Hepatocyte (in vitro differentiated cells): Measurements from ENCODE around the gene CMSS1. TPM values are rescaled to one million over a fixed set of nuclear protein-coding genes. Genes with fewer than 3 reads are reported as not detected.

Experiments used
- DNase-seq: peaks from one replicate; pipeline ENCODE4 v3.0.0-alpha.2; 2016; ENCODE audit warnings: low spot score
- H2AFZ ChIP-seq: fragments of 200-600 bp; sonication (generic); 2 replicates; pipeline ENCODE4 v1.6.0; 2016; ENCODE audit warnings: antibody characterized with exemption, mild to moderate bottlenecking
- H3K27ac ChIP-seq: fragments of 200-600 bp; sonication (generic); 2 replicates; pipeline ENCODE4 v1.5.1; 2016; ENCODE audit warnings: mild to moderate bottlenecking
- H3K27me3 ChIP-seq: fragments of 200-600 bp; sonication (generic); 2 replicates; pipeline ENCODE4 v1.6.1; 2016
- H3K36me3 ChIP-seq: fragments of 200-600 bp; sonication (generic); replicated peaks from 2 replicates; pipeline ENCODE4 v1.5.1; 2016; ENCODE audit warnings: low read depth; ENCODE audit not compliant: insufficient read depth
- H3K4me1 ChIP-seq: fragments of 200-600 bp; sonication (generic); 2 replicates; pipeline ENCODE4 v1.5.1; 2016; ENCODE audit warnings: mild to moderate bottlenecking, moderate library complexity; ENCODE audit not compliant: insufficient read depth
- H3K4me2 ChIP-seq: fragments of 200-600 bp; sonication (generic); 2 replicates; pipeline ENCODE4 v1.6.0; 2016
- H3K4me3 ChIP-seq: fragments of 200-600 bp; sonication (generic); 2 replicates; pipeline ENCODE4 v1.5.1; 2016; ENCODE audit warnings: mild to moderate bottlenecking
- H3K79me2 ChIP-seq: fragments of 200-600 bp; sonication (generic); 2 replicates; pipeline ENCODE4 v1.6.0; 2017; ENCODE audit warnings: mild to moderate bottlenecking
- H3K9me2 ChIP-seq: fragments of 200-600 bp; sonication (generic); replicated peaks from 2 replicates; pipeline ENCODE4 v1.6.0; 2017; ENCODE audit warnings: mild to moderate bottlenecking; ENCODE audit not compliant: insufficient read depth
- H3K9me3 ChIP-seq: fragments of 200-600 bp; sonication (generic); 2 replicates; pipeline ENCODE4 v1.5.1; 2016; ENCODE audit warnings: low read depth, mild to moderate bottlenecking
- H4K20me1 ChIP-seq: fragments of 200-600 bp; sonication (generic); 2 replicates; pipeline ENCODE4 v1.6.0; 2016; ENCODE audit warnings: mild to moderate bottlenecking; ENCODE audit not compliant: insufficient read depth, poor library complexity, severe bottlenecking
- EZH2 ChIP-seq: fragments of 200-600 bp; sonication (generic); IDR thresholded peaks from 2 replicates; pipeline ENCODE4 v1.6.1; 2016; ENCODE audit warnings: antibody characterized with exemption, mild to moderate bottlenecking, borderline replicate concordance
- EZH2phosphoT487 ChIP-seq: fragments of 200-600 bp; sonication (generic); IDR thresholded peaks from one replicate; pipeline ENCODE4 v1.6.1; 2018; ENCODE audit warnings: antibody characterized with exemption, mild to moderate bottlenecking, low read depth, moderate library complexity; ENCODE audit not compliant: unreplicated experiment, severe bottlenecking
- WGBS: methylation state at CpG from one replicate; pipeline ENCODE4 v1.1.6; 2016; ENCODE audit warnings: low lambda C conversion rate; ENCODE audit errors: missing lambda C conversion rate; 5-methylcytosine and 5-hydroxymethylcytosine counted together
- polyA plus RNA-seq: library from polyadenylated mRNA; unstranded; fragments of >200 nt; fragmentation: Nextera tagmentation; extraction: Ambion mirVana; gene quantifications from 2 replicates; pipeline ENCODE4 v1.2.1, GENCODE V29; 2016
- total RNA-seq: library from RNA; depleted of rRNA; stranded (reverse); fragments of >200 nt; gene quantifications from 2 replicates; pipeline ENCODE4 v1.2.3, GENCODE V29; 2014
- TF ChIP-seq, protein P1 (sequence below): fragments of 200-600 bp; sonication (generic); IDR thresholded peaks from 2 replicates; pipeline ENCODE4 v1.5.1; 2016; ENCODE audit warnings: antibody characterized with exemption, mild to moderate bottlenecking; ENCODE audit not compliant: poor library complexity

Gene CMSS1
- total and polyA plus RNA-seq, 2 experiments from 2014 or later, result 11.8 to 17.0 TPM

DNA sequence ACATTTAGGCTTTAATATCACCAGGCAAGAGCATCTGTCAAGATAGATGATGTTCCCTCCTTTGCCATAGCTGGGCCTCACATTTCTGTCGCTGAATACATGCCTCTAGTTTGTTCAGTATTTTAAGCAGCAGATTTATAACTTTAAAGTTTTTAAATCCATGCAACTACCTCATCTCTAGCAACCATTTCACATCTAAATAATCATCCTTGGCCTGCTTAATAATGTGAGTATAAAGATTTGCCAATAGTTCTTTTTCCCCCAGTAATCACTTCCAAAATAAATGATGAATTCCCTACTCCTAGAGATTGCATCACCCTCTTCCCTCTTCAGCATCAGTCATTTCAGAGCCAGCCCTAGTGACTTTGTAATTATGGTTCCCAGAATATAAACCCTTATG lies 332.8 kb downstream of the CMSS1 start:
- Histone ChIP-seq H3K27ac (no peak overlapping the region), H2AFZ (no peak overlapping the region), H3K4me2 (no peak overlapping the region), H3K27me3 (no peaks in the 10 kb centered on the region), H4K20me1 (no peaks in the 10 kb centered on the region), H3K4me1 (no peaks in the 10 kb centered on the region), H3K9me2 (no peaks in the 10 kb centered on the region), H3K36me3 (no peaks in the 10 kb centered on the region), H3K79me2 (no peaks in the 10 kb centered on the region), H3K4me3 (no peak overlapping the region), H3K9me3 (peaks cover 2% of the 10 kb centered on the region)
- DNase-seq, result no peak
- TF ChIP-seq EZH2phosphoT487, result no peak
- no peak for TF ChIP-seq EZH2
- TF ChIP-seq, protein P1, sequence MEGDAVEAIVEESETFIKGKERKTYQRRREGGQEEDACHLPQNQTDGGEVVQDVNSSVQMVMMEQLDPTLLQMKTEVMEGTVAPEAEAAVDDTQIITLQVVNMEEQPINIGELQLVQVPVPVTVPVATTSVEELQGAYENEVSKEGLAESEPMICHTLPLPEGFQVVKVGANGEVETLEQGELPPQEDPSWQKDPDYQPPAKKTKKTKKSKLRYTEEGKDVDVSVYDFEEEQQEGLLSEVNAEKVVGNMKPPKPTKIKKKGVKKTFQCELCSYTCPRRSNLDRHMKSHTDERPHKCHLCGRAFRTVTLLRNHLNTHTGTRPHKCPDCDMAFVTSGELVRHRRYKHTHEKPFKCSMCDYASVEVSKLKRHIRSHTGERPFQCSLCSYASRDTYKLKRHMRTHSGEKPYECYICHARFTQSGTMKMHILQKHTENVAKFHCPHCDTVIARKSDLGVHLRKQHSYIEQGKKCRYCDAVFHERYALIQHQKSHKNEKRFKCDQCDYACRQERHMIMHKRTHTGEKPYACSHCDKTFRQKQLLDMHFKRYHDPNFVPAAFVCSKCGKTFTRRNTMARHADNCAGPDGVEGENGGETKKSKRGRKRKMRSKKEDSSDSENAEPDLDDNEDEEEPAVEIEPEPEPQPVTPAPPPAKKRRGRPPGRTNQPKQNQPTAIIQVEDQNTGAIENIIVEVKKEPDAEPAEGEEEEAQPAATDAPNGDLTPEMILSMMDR, result no peak
- 94% methylated on average over 1 of the region's 1 CpG for WGBS

DNA sequence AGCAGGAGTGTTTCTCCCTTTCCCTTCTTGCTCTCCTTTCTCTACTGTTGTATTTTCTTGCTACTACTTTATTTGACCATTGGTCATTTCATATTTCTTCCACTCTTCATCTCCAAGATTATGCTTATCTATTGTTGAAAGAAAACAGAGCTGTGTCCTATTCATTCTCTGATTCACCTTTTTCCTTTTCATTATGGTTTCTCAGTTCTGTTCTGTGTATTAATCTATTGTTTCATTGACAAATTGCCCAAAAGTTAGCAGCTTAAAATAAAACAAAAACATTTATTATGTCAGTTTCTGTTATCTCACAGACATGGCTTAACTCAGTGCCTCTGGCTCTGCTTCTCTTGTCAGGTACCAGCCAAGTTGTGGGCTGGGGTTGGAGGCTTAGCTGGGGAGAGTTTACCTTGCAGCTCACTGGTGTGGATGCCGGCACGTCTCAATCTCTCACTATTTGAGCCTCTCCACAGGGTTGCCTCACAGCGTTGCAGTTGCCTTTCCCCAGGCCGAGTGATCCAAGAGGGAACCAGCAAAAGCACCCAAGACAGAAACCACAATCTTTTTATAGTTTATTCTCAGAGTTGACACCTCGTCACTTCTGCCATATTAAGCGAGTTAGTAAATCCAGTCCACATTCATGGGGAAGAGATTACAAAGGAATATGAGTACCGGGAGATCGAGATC lies 333.5 kb downstream of the CMSS1 start:
- Histone ChIP-seq H3K4me3 (no peak overlapping the region), H3K27ac (no peak overlapping the region), H3K27me3 (no peaks in the 10 kb centered on the region), H3K36me3 (no peaks in the 10 kb centered on the region), H3K4me2 (no peak overlapping the region), H3K9me2 (no peaks in the 10 kb centered on the region), H4K20me1 (no peaks in the 10 kb centered on the region), H3K9me3 (peaks cover 6% of the 10 kb centered on the region), H2AFZ (no peak overlapping the region), H3K4me1 (no peaks in the 10 kb centered on the region), H3K79me2 (no peaks in the 10 kb centered on the region)
- 74% methylated on average over 8 of the region's 8 CpGs for WGBS
- TF ChIP-seq EZH2phosphoT487 (no peak), EZH2 (no peak)
- TF ChIP-seq, protein P1, result no peak
- no peak for DNase-seq

DNA sequence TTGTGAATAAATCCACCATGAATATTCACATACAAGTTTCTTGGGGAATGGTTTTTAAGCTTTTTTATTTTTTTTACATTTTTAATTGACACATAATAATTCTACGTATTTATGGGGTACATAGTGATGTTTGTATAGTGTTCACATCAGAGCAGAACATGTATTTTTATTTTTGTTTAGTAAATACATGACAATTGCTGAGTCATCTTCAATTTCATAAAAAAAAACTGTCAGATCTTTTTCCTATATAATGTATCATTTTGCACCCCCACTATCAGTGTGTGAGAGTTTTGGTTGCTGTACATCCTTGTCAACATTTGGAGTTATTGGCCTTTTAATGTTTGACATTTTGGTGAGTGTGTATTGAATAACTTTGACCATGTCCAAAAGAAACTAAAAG lies 336.5 kb downstream of the CMSS1 start:
- H3K27ac ChIP-seq, result no peak overlapping the region
- H4K20me1 ChIP-seq, result no peaks in the 10 kb centered on the region
- no peak for DNase-seq
- no peaks in the 10 kb centered on the region for H3K9me2 ChIP-seq
- peaks cover 6% of the 10 kb centered on the region for H3K9me3 ChIP-seq
- no peaks in the 10 kb centered on the region for H3K79me2 ChIP-seq
- H2AFZ ChIP-seq, result no peak overlapping the region
- H3K4me2 ChIP-seq, result no peak overlapping the region
- H3K27me3 ChIP-seq, result no peaks in the 10 kb centered on the region
- WGBS, result 93% methylated on average over 1 of the region's 1 CpG
- H3K4me1 ChIP-seq, result peaks cover 7% of the 10 kb centered on the region
- H3K36me3 ChIP-seq, result no peaks in the 10 kb centered on the region
- H3K4me3 ChIP-seq, result no peak overlapping the region
- TF ChIP-seq, protein P1, result no peak
- no peak for TF ChIP-seq EZH2phosphoT487
- no peak for TF ChIP-seq EZH2

DNA sequence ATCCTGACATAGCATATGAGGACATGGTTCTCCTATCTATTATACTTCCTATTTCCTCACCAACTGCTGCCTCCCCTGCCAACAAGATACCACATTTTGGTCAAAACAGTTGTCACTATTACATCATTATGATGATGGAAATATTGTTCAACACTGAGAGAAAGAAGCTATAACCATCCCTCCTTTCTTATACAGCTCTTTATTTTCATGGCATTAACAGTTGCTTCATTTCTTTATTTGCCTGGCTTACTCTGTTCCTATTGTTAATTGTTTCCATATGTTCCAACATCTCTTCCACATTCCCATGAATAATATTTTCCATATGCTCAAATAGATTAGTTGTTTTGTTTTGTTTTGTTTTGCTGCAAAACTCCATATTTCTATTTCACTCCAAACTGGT lies 337.5 kb downstream of the CMSS1 start:
- H3K27me3 ChIP-seq, result no peaks in the 10 kb centered on the region
- no peaks in the 10 kb centered on the region for H3K79me2 ChIP-seq
- no peak overlapping the region for H3K4me3 ChIP-seq
- no peak overlapping the region for H3K27ac ChIP-seq
- no peaks in the 10 kb centered on the region for H3K9me2 ChIP-seq
- DNase-seq, result no peak
- H3K36me3 ChIP-seq, result no peaks in the 10 kb centered on the region
- H3K4me1 ChIP-seq, result peaks cover 17% of the 10 kb centered on the region
- H4K20me1 ChIP-seq, result no peaks in the 10 kb centered on the region
- TF ChIP-seq EZH2 (no peak), EZH2phosphoT487 (no peak)
- TF ChIP-seq, protein P1, result no peak
- H3K9me3 ChIP-seq, result peaks cover 6% of the 10 kb centered on the region
- H2AFZ ChIP-seq, result no peak overlapping the region
- H3K4me2 ChIP-seq, result no peak overlapping the region
